Caco-2 (cell line): ENCODE data around the gene RHOH. TPM values are rescaled to one million over a fixed set of nuclear protein-coding genes. Genes with fewer than 3 reads are reported as not detected.

ENCODE experiments used
- BruUV-seq: library from RNA; stranded (reverse); fragments of 400-500 nt; replicated peaks from 2 replicates; lab custom pipeline; 2021; lab: Mats Ljungman, UMichigan
- CTCF ChIA-PET: fragments of 300-600 bp; sonication (Branson Sonifier 250); formaldehyde crosslinking; loops from one replicate; lab custom pipeline; 2022; ENCODE audit warnings: antibody characterized with exemption; lab: Charles Lee
- POLR2A ChIA-PET: fragments of 300-600 bp; sonication (Branson Sonifier 250); formaldehyde crosslinking; loops from one replicate; lab custom pipeline; 2022; ENCODE audit warnings: antibody characterized with exemption; lab: Charles Lee
- DNase-seq, 2 experiments: peaks; one replicate each; pipeline versions ENCODE4 v3.0.0 to v3.0.0-alpha.2; 2020 to 2022
- H3K27me3 ChIP-seq: replicated peaks from 2 replicates; pipeline ENCODE4 v1.6.0; 2011; ENCODE audit warnings: low read length; ENCODE audit not compliant: control insufficient read depth, insufficient read depth
- H3K36me3 ChIP-seq: 2 replicates; pipeline ENCODE4 v1.5.1; 2011; ENCODE audit warnings: low read length; ENCODE audit not compliant: control insufficient read depth, insufficient read depth
- H3K4me1 ChIP-seq: fragments of 250-450 bp; sonication (Bioruptor Pico); 2 replicates; pipeline ENCODE4 v1.5.1; 2020; ENCODE audit warnings: mild to moderate bottlenecking
- H3K4me3 ChIP-seq: 2 replicates; pipeline ENCODE4 v1.5.1; 2011; ENCODE audit warnings: low read depth, mild to moderate bottlenecking, control low read depth, low read length
- H3K9me3 ChIP-seq: fragments of 250-450 bp; sonication (Bioruptor Pico); 2 replicates; pipeline ENCODE4 v1.5.1; 2020; ENCODE audit warnings: mild to moderate bottlenecking, moderate library complexity
- H3K27ac Mint-ChIP-seq: one replicate; pipeline ENCODE4 v1.8.0; 2022; ENCODE audit warnings: mixed read lengths; ENCODE audit not compliant: unreplicated experiment
- H3K27me3 Mint-ChIP-seq: one replicate; pipeline ENCODE4 v1.8.0; 2022; ENCODE audit warnings: mixed read lengths; ENCODE audit not compliant: insufficient read depth, unreplicated experiment
- H3K36me3 Mint-ChIP-seq: one replicate; pipeline ENCODE4 v1.8.0; 2022; ENCODE audit warnings: mild to moderate bottlenecking, mixed read lengths; ENCODE audit not compliant: insufficient read depth, unreplicated experiment
- H3K4me1 Mint-ChIP-seq: one replicate; pipeline ENCODE4 v1.8.0; 2022; ENCODE audit warnings: low read depth, mixed read lengths; ENCODE audit not compliant: unreplicated experiment
- H3K4me3 Mint-ChIP-seq: one replicate; pipeline ENCODE4 v1.8.0; 2022; ENCODE audit warnings: mild to moderate bottlenecking, moderate library complexity, mixed read lengths; ENCODE audit not compliant: unreplicated experiment
- H3K9me3 Mint-ChIP-seq: one replicate; pipeline ENCODE4 v1.8.0; 2022; ENCODE audit warnings: mixed read lengths; ENCODE audit not compliant: unreplicated experiment
- intact Hi-C: fragments of 100-400 bp; cut with micrococcal nuclease; formaldehyde crosslinking; loops from one replicate; pipeline ENCODE4 v1.10.0; 2022; ENCODE audit not compliant: unreplicated experiment
- total RNA-seq: library from RNA; stranded (reverse); gene quantifications from 2 replicates; pipeline ENCODE4 v1.2.3, GENCODE V29; 2022
- TF ChIP-seq, protein P1 (sequence below), 2 experiments: fragments of 200-600 bp in 1 of 2; IDR thresholded peaks; 1 replicate in 1 of 2; 2 replicates in 1 of 2; pipeline versions ENCODE4 v1.5.1 to v1.8.0; 2011 to 2022; ENCODE audit warnings: antibody characterized with exemption in 1 of 2, control low read depth in 1 of 2, inconsistent platforms in 1 of 2, low read depth in 1 of 2, low read length in 1 of 2, mild to moderate bottlenecking in 1 of 2, moderate library complexity in 1 of 2; ENCODE audit not compliant: insufficient read depth in 1 of 2, severe bottlenecking in 1 of 2, unreplicated experiment in 1 of 2

The RHOH gene
- total RNA-seq, 1 experiment from 2014 or later = not detected

- Mint-ChIP-seq H3K36me3 (no peaks in the 10 kb centered on the region), H3K4me3 (no peak overlapping the region), H3K9me3 (no peaks in the 10 kb centered on the region), H3K4me1 (peaks cover 20% of the 10 kb centered on the region), H3K27me3 (no peaks in the 10 kb centered on the region), H3K27ac (no peak overlapping the region)
- intact Hi-C loops = loop anchor here (5.0 kb wide), 1 partner anchor 114 kb away; no protein-coding TSS in a partner anchor
- Histone ChIP-seq H3K4me3 (no peak overlapping the region), H3K9me3 (no peaks in the 10 kb centered on the region), H3K27me3 (no peaks in the 10 kb centered on the region), H3K4me1 (peaks cover 19% of the 10 kb centered on the region), H3K36me3 (no peaks in the 10 kb centered on the region)
- DNase-seq = no peak
- ChIA-PET CTCF (no interaction called here), POLR2A (no interaction called here)
- no TSS peak for BruUV-seq
- TF ChIP-seq, protein P1, sequence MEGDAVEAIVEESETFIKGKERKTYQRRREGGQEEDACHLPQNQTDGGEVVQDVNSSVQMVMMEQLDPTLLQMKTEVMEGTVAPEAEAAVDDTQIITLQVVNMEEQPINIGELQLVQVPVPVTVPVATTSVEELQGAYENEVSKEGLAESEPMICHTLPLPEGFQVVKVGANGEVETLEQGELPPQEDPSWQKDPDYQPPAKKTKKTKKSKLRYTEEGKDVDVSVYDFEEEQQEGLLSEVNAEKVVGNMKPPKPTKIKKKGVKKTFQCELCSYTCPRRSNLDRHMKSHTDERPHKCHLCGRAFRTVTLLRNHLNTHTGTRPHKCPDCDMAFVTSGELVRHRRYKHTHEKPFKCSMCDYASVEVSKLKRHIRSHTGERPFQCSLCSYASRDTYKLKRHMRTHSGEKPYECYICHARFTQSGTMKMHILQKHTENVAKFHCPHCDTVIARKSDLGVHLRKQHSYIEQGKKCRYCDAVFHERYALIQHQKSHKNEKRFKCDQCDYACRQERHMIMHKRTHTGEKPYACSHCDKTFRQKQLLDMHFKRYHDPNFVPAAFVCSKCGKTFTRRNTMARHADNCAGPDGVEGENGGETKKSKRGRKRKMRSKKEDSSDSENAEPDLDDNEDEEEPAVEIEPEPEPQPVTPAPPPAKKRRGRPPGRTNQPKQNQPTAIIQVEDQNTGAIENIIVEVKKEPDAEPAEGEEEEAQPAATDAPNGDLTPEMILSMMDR (IDR thresholded peaks at IDR 0.05; ENCODE audit: insufficient read depth in 1 of 2, low read depth in 1 of 2, low read length in 1 of 2, severe bottlenecking in 1 of 2, unreplicated experiment in 1 of 2) = no peak
Measured at GRCh38 chr4:40193016-40193571, 3.7 kb upstream of the RHOH start.

DNA sequence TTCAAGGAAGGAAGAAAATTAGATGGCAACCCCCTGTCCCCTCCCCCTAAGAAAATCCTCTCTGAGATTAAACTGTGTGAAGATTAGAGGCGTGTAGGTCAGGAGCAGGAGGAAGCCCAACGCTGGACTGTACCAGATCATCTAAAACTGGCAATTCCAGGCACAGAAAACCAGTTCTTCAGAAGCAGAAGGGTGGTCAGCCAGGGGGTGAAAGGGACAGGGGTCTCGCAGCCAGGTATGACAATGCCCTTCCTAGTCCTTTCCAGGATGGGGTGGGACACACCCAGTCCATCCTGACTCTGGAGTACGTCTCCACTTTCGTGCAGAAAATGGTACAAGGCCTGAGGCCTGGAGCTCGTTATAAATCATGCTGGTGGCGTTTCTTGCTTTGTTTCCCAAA lies 3.3 kb upstream of the RHOH start:
- Histone ChIP-seq H3K27me3 (no peaks in the 10 kb centered on the region), H3K9me3 (no peaks in the 10 kb centered on the region), H3K4me3 (no peak overlapping the region), H3K4me1 (peaks cover 19% of the 10 kb centered on the region), H3K36me3 (no peaks in the 10 kb centered on the region)
- ChIA-PET CTCF (no interaction called here), POLR2A (no interaction called here)
- Mint-ChIP-seq H3K9me3 (no peaks in the 10 kb centered on the region), H3K36me3 (no peaks in the 10 kb centered on the region), H3K27ac (no peak overlapping the region), H3K4me3 (no peak overlapping the region), H3K27me3 (no peaks in the 10 kb centered on the region), H3K4me1 (peaks cover 22% of the 10 kb centered on the region)
- DNase-seq = no peak
- no TSS peak for BruUV-seq
- intact Hi-C loops = loop anchor here (5.0 kb wide), 1 partner anchor 114 kb away; no protein-coding TSS in a partner anchor
- TF ChIP-seq, protein P1 (IDR thresholded peaks at IDR 0.05; ENCODE audit: insufficient read depth in 1 of 2, low read depth in 1 of 2, low read length in 1 of 2, severe bottlenecking in 1 of 2, unreplicated experiment in 1 of 2) = no peak

DNA sequence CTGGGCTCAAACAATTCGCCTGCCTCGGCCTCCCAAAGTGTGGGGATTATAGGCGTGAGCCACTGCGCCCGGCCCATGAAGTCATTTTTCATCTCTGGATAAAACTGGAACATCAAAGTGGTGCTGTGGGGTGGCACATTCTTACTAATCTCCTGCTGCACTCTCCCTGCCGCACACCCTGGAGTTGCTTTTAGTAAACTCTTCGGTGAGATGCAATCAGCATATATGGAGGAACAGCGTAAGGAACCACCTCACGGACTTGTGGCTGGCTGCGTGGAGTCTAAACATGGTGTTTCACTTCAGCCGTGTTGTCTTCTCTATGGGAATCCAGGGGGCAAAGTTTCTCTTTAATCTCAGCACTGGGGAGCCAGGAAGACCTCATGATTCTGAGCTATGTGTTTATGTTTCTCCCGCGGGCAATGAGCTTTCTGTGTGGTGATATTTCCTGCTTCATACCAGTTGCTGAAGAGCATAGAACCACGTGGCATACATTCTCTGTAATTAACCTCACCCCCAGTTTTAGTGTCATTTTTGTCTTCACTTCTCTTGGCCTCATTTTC lies 2.1 kb upstream of the RHOH start:
- no peaks in the 10 kb centered on the region for H3K9me3 ChIP-seq
- no peaks in the 10 kb centered on the region for H3K27me3 Mint-ChIP-seq
- no peaks in the 10 kb centered on the region for H3K36me3 Mint-ChIP-seq
- H3K4me3 Mint-ChIP-seq = no peak overlapping the region
- no peak overlapping the region for H3K4me3 ChIP-seq
- ChIA-PET CTCF (no interaction called here), POLR2A (no interaction called here)
- H3K4me1 ChIP-seq = peaks cover 19% of the 10 kb centered on the region
- BruUV-seq = no TSS peak
- TF ChIP-seq, protein P1 (IDR thresholded peaks at IDR 0.05; ENCODE audit: insufficient read depth in 1 of 2, low read depth in 1 of 2, low read length in 1 of 2, severe bottlenecking in 1 of 2, unreplicated experiment in 1 of 2) = no peak
- H3K9me3 Mint-ChIP-seq = no peaks in the 10 kb centered on the region
- no peak overlapping the region for H3K27ac Mint-ChIP-seq
- no peak for DNase-seq
- no peaks in the 10 kb centered on the region for H3K36me3 ChIP-seq
- no peaks in the 10 kb centered on the region for H3K27me3 ChIP-seq
- H3K4me1 Mint-ChIP-seq = peaks cover 22% of the 10 kb centered on the region
- intact Hi-C loops = loop anchor here (5.0 kb wide), 1 partner anchor 113 kb away; no protein-coding TSS in a partner anchor
